Upper lobe of left lung (tissue), 6 donors: ENCODE measurements around the gene BANP. TPM values are rescaled to one million over a fixed set of nuclear protein-coding genes. Genes with fewer than 3 reads are reported as not detected.
A peak's percentile ranks its signal among the peaks of the same experiment; 100 is the strongest.
"Not testable (repeated sequence)": the region's sequence is repeated elsewhere in the genome, so short reads cannot be mapped to it uniquely, and the experiment has no call there.

Experiments
- ATAC-seq, 2 donors: fragments of 200-7000 bp; cut with Tn5 transposase; one replicate each; pipeline ENCODE4 v1.9.1; 2022; ENCODE audit warnings: mild to moderate bottlenecking in 2 of 2, moderate library complexity in 2 of 2; ENCODE audit not compliant: low FRiP score in 2 of 2
- DNase-seq, 2 donors: peaks; one replicate each; pipeline ENCODE4 v3.0.0-alpha.2; 2019 to 2020
- H3K27ac ChIP-seq, 4 donors: fragments of 200-600 bp; sonication (generic); one replicate each; pipeline ENCODE4 v1.5.1; 2016 to 2019
- H3K27me3 ChIP-seq, 4 donors: fragments of 200-600 bp; sonication (generic); one replicate each; pipeline ENCODE4 v1.5.1; 2017 to 2019
- H3K36me3 ChIP-seq, 4 donors: fragments of 200-600 bp; sonication (generic); one replicate each; pipeline ENCODE4 v1.5.1; 2016 to 2019
- H3K4me1 ChIP-seq, 4 donors: fragments of 200-600 bp; sonication (generic); one replicate each; pipeline ENCODE4 v1.5.1; 2018 to 2019
- H3K4me3 ChIP-seq, 4 donors: fragments of 200-600 bp; sonication (generic); one replicate each; pipeline ENCODE4 v1.5.1; 2017 to 2019; ENCODE audit warnings: mild to moderate bottlenecking in 2 of 4, moderate library complexity in 1 of 4
- H3K9me3 ChIP-seq, 4 donors: fragments of 200-600 bp; sonication (generic); one replicate each; pipeline ENCODE4 v1.5.1; 2018 to 2019
- CTCF ChIP-seq, 6 experiments: fragments of 450-650 bp in 4 of 6; fragments of 200-600 bp in 2 of 6; sonication (generic) in 2 of 6; IDR thresholded peaks; one replicate each; pipeline ENCODE4 v1.5.1; 2016 to 2019; ENCODE audit warnings: antibody characterized with exemption in 6 of 6
- EP300 ChIP-seq, 4 donors: sonication (generic); formaldehyde crosslinking; IDR thresholded peaks; one replicate each; pipeline ENCODE4 v1.5.1; 2017; ENCODE audit warnings: antibody characterized with exemption in 4 of 4, control low read depth in 2 of 4
- POLR2A ChIP-seq, 4 donors: fragments of 450-650 bp; IDR thresholded peaks; one replicate each; pipeline ENCODE4 v1.5.1; 2016 to 2017; ENCODE audit warnings: antibody characterized with exemption in 4 of 4, mild to moderate bottlenecking in 2 of 4
- POLR2AphosphoS5 ChIP-seq, 2 donors: sonication (generic); formaldehyde crosslinking; IDR thresholded peaks; one replicate each; pipeline ENCODE4 v1.5.1; 2017; ENCODE audit warnings: antibody characterized with exemption in 2 of 2
- WGBS, 2 donors: methylation state at CpG; one replicate each; pipeline ENCODE4 v1.1.5; 2017 to 2018; 5-methylcytosine and 5-hydroxymethylcytosine counted together
- total RNA-seq, 6 donors: library from RNA; depleted of rRNA in 4 of 6; stranded (reverse); fragments of >200 nt in 4 of 6; gene quantifications; one replicate each; pipeline versions ENCODE4 v1.1.0 to v1.2.1, GENCODE V29; 2016 to 2021
- donor health status: DM: no; HTN: no; CAD: no; lungs with moderate emphysema.
- donor health status: DM: no; HTN: yes; CAD: no; lungs with severe emphysema.

BANP gene
- total RNA-seq, 6 donors from 2014 or later: 15.2 to 47.1 (median 24.4) TPM

GRCh38 chr16:88025086-88025492 is 73.9 kb downstream of the BANP start:
- peaks cover 5 to 30% (median 20%) of the 10 kb centered on the region in 4 donors for H3K36me3 ChIP-seq
- WGBS, 2 donors: 26 to 33% methylated on average over 8 to 10 of the region's 10 CpGs
- H3K4me3 ChIP-seq, H3K27ac ChIP-seq, H3K27me3 ChIP-seq, H3K9me3 ChIP-seq: not testable (repeated sequence)
- peak; percentile 23 to 84 for ATAC-seq
- TF ChIP-seq POLR2AphosphoS5 (IDR thresholded peaks at IDR 0.05): peak in 1 of 2 donors; percentile 6
- peak in 1 of 2 donors; percentile 81 for DNase-seq
- H3K4me1 ChIP-seq: peaks cover 3 to 14% (median 11%) of the 10 kb centered on the region in 4 donors

DNA sequence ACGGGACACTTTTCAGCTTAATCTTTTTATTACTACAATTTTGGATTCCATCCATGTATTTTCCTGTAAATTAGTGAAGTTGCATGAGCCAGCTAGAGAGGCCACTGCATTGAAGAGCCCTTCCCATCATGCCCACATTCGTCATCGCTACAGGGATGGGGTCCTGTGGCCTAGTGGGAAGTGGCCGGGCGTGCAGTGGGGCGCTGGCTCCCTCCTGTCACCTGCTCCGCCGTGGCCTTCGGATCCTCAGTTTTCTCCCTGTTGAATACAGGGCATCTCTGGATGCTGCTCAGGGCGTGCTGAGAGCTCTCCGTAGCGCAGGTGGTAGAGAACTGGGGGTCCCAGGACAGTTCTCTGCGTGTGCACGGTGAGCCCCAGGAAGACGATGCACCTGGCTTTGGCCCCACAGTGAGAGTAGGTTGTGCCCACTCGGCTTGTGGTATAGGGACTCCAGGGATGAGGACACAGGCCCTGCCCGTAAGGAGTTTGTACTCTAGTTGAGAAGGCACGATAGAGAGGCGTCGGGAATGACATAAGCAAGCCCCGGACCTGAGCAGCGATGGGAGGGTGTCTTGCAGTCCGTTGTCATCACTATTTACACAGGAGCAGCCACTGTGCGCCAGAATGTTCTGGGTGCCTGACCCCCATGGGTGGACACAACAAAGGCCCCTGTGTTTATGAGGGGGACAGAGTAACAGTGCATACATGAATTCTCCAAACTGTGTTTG is 74.8 kb downstream of the BANP start:
- not testable (repeated sequence) for H3K27ac ChIP-seq, H3K27me3 ChIP-seq, DNase-seq, H3K9me3 ChIP-seq, H3K4me3 ChIP-seq
- ATAC-seq: peak in 1 of 2 donors; percentile 9
- Histone ChIP-seq H3K36me3 (peaks cover 5 to 31% (median 20%) of the 10 kb centered on the region in 4 donors), H3K4me1 (peaks cover 3 to 14% (median 11%) of the 10 kb centered on the region in 4 donors)
- WGBS, 2 donors: 91 to 93% methylated on average over 24 of the region's 24 CpGs

DNA sequence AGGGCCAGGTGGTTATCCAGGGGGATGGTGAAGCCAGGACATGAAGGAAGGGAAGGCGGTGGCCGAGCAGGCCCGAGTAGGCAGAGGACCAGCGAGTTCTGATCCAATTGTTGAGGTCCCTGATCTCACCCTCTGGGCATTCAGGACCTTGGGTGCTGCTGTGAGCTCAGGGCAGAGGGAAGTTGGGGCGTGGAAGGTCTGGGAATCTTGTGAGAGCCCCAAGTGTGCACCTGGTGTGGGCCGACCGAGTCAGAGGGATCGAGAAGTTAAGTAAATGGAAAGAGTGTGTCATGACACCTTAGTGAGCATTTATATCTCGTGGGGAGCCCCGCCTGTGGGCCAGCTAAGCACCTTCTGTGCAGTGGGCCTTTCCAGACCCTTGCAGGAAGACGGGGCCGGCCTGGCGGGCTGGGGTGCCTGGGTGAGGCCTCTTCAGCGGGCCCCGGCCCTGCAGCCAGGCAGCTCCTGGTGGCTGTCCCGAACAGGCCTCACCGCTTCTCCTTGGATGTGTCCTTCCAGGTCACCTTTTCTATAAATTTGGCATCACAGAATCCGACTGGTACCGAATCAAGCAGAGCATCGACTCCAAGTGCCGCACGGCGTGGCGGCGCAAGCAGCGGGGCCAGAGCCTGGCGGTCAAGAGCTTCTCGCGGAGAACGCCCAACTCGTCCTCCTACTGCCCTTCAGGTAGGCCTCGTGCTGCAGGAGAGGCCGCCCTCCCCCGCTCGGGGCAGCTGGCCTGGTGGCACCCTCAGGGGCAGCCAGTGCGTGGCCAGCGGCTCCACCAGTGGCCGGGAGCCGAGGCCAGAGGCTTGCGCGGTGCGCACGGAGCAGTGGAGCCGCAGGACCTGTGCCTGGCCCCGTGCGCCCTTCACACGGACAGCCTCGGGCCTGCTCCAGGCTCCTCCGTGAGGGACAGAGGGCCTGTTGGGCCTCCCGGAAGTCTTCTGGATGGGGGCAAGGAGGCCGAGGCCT is 76.0 kb downstream of the BANP start:
- ATAC-seq (no peak), DNase-seq (no peak)
- H3K36me3 ChIP-seq: peaks cover 5 to 28% (median 15%) of the 10 kb centered on the region in 4 donors
- no peaks in the 10 kb centered on the region for H3K27me3 ChIP-seq
- no peak overlapping the region for H3K27ac ChIP-seq
- H3K4me3 ChIP-seq: no peak overlapping the region
- WGBS, 2 donors: 95 to 96% methylated on average over 23 to 47 of the region's 51 CpGs
- H3K9me3 ChIP-seq: no peaks in the 10 kb centered on the region
- no peak for TF ChIP-seq CTCF (IDR thresholded peaks at IDR 0.05)
- no peak for TF ChIP-seq EP300 (IDR thresholded peaks at IDR 0.05)
- no peak for TF ChIP-seq POLR2A (IDR thresholded peaks at IDR 0.05)
- TF ChIP-seq POLR2AphosphoS5 (IDR thresholded peaks at IDR 0.05): no peak
- H3K4me1 ChIP-seq: peaks cover 3 to 14% (median 11%) of the 10 kb centered on the region in 4 donors

GRCh38 chr16:88028177-88028930 is 77.1 kb downstream of the BANP start:
- H3K27ac ChIP-seq, H3K4me3 ChIP-seq, ATAC-seq, DNase-seq, H3K27me3 ChIP-seq, H3K9me3 ChIP-seq: not testable (repeated sequence)
- H3K4me1 ChIP-seq: peaks cover 3 to 14% (median 11%) of the 10 kb centered on the region in 4 donors
- H3K36me3 ChIP-seq: peaks cover 5 to 27% (median 15%) of the 10 kb centered on the region in 4 donors
- WGBS, 2 donors: 92 to 93% methylated on average over 11 to 13 of the region's 13 CpGs

DNA sequence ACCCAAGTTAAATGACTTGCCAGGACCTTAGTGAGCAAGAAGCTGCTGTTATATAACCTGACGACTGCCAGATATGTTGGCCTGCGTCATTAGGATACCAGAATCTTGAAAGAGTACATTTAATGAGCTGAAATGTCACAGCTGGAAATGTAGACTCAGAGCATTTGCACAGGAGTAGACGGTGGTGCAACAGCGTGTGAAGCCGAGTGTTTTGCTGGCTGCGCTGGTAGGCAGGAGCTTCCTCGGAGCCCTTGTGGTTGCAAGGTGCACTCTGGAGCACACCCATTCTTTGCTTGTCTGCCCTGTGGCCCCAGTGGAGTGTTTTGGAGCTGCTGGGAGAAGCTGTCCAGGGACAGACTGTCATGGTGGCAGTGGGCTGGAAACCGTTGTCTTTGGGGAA is 79.3 kb downstream of the BANP start:
- H3K27ac ChIP-seq: no peak overlapping the region
- peaks cover 5 to 37% (median 23%) of the 10 kb centered on the region in 4 donors for H3K36me3 ChIP-seq
- H3K27me3 ChIP-seq: no peaks in the 10 kb centered on the region
- ATAC-seq (no peak), DNase-seq (no peak)
- H3K4me1 ChIP-seq: peaks cover 0 to 2% (median under 1%) of the 10 kb centered on the region in 4 donors
- no peak for TF ChIP-seq CTCF (IDR thresholded peaks at IDR 0.05)
- no peak for TF ChIP-seq POLR2A (IDR thresholded peaks at IDR 0.05)
- no peak for TF ChIP-seq POLR2AphosphoS5 (IDR thresholded peaks at IDR 0.05)
- no peak for TF ChIP-seq EP300 (IDR thresholded peaks at IDR 0.05)
- H3K9me3 ChIP-seq: no peaks in the 10 kb centered on the region
- 90 to 97% methylated on average over 8 of the region's 8 CpGs for WGBS, 2 donors
- H3K4me3 ChIP-seq: no peak overlapping the region

DNA sequence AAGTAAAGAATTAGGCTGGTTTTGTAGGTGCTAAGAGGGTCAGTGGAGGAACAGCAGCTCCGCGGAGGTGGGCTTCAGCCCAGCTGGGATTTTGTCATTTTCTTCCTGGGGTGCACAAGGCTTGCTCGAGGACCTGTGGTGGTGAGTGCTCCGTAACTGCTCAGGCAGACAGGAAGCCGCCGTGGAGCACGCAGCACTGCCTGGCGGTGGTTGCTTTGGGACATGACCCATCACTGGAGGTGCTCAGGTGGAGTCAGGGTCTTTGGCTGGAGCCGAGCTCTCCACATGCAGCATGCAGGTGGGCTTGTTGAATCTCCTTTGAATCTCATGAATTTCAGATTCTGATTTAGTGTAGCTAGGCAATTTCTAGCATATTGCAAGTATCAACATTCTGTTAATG is 79.7 kb downstream of the BANP start:
- H3K27me3 ChIP-seq, H3K27ac ChIP-seq, H3K9me3 ChIP-seq, H3K4me1 ChIP-seq, ATAC-seq, DNase-seq, H3K4me3 ChIP-seq: not testable (repeated sequence)
- H3K36me3 ChIP-seq: peaks cover 5 to 41% (median 27%) of the 10 kb centered on the region in 4 donors
- WGBS, 2 donors: 94 to 97% methylated on average over 9 of the region's 9 CpGs

DNA sequence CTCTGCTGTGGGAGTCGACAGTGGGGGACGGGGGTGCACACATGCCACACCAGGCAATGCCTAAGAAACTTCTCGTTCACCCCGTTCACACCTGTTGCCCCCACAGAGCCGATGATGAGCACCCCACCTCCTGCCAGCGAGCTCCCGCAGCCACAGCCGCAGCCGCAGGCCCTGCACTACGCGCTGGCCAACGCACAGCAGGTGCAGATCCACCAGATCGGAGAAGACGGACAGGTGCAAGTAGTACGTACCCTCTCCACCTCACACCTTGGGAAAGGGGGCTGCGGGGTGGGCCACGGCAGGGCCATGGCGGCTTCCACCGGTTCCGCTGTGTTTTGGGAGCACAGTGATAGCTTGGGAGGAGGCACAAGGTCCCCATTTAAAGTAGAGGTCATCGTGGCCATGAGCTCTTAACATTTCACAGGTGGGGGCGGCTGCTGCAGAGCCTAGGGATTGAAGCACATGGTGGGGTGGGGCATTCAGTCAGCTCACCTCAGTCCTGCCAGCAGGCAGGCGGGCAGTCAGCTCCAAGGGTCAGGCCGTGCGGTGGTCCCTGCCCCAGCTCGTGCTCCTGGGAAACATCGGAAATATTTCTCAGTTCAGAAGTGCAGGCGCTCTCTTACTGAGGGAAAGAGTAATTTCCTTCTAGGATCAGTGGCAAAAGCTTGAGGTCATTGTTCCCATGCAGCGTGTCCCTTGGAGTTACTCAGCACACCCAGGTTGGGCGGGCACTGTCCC is 81.9 kb downstream of the BANP start:
- not testable (repeated sequence) for H3K27me3 ChIP-seq, ATAC-seq, H3K27ac ChIP-seq, H3K4me3 ChIP-seq, DNase-seq, H3K4me1 ChIP-seq, H3K9me3 ChIP-seq
- WGBS, 2 donors: 96 to 97% methylated on average over 18 to 29 of the region's 30 CpGs
- peaks cover 0 to 45% (median 28%) of the 10 kb centered on the region in 4 donors for H3K36me3 ChIP-seq
